ENCODE results near the gene JUP. TPM values are rescaled to one million over a fixed set of nuclear protein-coding genes. Genes with fewer than 3 reads are reported as not detected.

Gene JUP
- total RNA-seq, 1 donor from 2014 or later, result 92.5 TPM

DNA sequence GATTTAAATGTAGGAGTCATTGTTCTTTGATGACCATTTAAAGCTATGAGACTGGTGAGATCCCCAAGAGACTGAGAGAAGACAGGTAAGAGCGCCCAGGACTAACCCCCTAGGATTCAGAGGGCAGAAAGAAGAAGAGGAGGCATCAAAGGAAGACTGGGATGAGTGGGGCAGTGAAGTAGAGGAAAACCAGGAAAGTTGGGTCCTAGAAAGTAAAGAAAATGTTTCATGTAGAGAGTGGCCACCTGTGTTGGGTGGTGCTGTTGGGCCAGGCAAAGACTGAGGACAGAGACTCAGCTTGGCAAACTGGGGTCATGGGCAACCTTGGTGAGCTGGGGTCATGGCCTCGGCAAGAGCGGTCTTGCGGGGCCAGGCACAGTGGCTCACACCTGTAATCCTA is 50.8 kb downstream of the JUP start:
- DNase-seq (no peak), ATAC-seq (no peak)
- TF ChIP-seq, protein P1, sequence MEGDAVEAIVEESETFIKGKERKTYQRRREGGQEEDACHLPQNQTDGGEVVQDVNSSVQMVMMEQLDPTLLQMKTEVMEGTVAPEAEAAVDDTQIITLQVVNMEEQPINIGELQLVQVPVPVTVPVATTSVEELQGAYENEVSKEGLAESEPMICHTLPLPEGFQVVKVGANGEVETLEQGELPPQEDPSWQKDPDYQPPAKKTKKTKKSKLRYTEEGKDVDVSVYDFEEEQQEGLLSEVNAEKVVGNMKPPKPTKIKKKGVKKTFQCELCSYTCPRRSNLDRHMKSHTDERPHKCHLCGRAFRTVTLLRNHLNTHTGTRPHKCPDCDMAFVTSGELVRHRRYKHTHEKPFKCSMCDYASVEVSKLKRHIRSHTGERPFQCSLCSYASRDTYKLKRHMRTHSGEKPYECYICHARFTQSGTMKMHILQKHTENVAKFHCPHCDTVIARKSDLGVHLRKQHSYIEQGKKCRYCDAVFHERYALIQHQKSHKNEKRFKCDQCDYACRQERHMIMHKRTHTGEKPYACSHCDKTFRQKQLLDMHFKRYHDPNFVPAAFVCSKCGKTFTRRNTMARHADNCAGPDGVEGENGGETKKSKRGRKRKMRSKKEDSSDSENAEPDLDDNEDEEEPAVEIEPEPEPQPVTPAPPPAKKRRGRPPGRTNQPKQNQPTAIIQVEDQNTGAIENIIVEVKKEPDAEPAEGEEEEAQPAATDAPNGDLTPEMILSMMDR (IDR thresholded peaks at IDR 0.05), result no peak
- H3K27me3 ChIP-seq (ENCODE audit: low read depth), result peaks cover 63% of the 10 kb centered on the region
- no peak overlapping the region for H3K27ac ChIP-seq
- H3K4me3 ChIP-seq, result no peak overlapping the region
- peaks cover 18% of the 10 kb centered on the region for H3K4me1 ChIP-seq
- no peaks in the 10 kb centered on the region for H3K36me3 ChIP-seq
- no peaks in the 10 kb centered on the region for H3K9me3 ChIP-seq
- intact Hi-C loops (cut with DNase I), result loop anchor here (10.0 kb wide), 1 partner anchor 59 kb away; no protein-coding TSS in a partner anchor

DNA sequence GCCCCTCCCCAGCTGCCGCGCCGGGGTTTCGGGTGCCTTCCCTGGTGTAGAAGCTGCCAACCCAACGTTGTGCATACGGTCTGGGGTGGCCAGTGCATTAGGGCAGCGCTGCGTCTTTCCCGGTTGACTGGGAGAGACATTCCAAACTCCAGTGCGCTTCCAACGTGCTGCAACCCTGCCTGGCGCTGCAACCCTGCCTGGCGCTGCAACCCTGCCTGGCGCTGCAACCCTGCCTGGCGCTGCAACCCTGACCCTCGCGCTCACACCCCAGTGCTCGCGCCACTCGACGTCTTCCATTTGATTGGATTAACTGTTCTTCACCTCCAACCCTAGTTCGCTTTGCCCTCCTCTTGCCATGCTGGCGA is 51.6 kb downstream of the JUP start:
- no peak for DNase-seq
- TF ChIP-seq, protein P1 (IDR thresholded peaks at IDR 0.05), result no peak
- peaks cover 18% of the 10 kb centered on the region for H3K4me1 ChIP-seq
- no peak overlapping the region for H3K27ac ChIP-seq
- no peaks in the 10 kb centered on the region for H3K9me3 ChIP-seq
- ATAC-seq, result peak in 1 of 2 donors; percentile 3
- H3K36me3 ChIP-seq, result no peaks in the 10 kb centered on the region
- intact Hi-C loops (cut with DNase I), result loop anchor here (10.0 kb wide), 1 partner anchor 60 kb away; no protein-coding TSS in a partner anchor
- peak overlapping the region; percentile 53 for H3K4me3 ChIP-seq
- H3K27me3 ChIP-seq (ENCODE audit: low read depth), result peaks cover 63% of the 10 kb centered on the region

DNA sequence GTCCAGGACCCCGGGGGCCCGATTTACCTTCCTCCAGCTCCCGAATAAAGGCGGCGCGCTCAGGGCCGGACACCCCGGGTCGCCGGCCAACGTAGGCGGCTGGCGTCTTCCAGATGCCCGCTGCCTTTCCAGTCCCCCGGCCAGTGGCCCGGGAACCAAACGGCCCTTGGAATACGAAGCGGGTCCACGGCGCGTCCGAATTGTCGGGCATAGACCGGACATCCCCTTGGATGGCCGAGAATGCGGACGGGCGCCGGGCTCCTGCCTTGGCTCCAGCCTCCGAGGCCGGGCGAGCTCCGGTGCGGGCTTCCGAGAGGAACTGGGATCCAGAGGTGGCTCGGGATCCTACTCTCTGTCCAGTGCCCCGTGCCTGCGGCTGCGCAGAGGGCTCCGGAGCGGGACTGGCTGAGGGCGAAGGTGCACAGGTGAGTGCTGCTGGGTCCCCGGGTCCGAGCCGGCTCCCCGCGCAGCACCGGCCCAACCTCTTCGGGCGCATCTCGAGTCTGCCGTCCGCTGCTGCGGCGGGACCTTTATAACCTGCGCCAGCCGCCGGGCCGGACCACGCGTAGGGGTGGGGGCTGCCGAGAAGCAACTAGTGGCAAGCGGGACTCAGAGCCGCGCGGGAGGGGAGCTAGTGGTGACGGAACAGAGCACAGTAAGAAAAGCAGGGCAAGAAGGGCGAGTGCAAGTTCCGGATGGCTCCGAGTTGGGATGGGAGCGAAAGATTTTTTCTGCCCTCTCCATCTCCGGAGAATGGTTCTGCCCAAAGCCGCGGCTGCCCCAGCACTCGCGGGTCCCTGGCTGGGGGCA is 52.2 kb downstream of the JUP start, which contains the start of gene HAP1:
TSS of gene HAP1 (minus strand) at position 505 of the 810 bp plus-strand sequence. CDS start at position 496, 9 bp downstream.
- DNase-seq (no peak), ATAC-seq (peak; percentile 24 to 26)
- H3K27me3 ChIP-seq (ENCODE audit: low read depth), result peaks cover 63% of the 10 kb centered on the region
- H3K4me3 ChIP-seq, result peak within 1 kb of the TSS; percentile 53
- no peaks in the 10 kb centered on the region for H3K9me3 ChIP-seq
- intact Hi-C loops (cut with DNase I), result loop anchor here (10.0 kb wide), 1 partner anchor 60 kb away; no protein-coding TSS in a partner anchor
- TF ChIP-seq, protein P1 (IDR thresholded peaks at IDR 0.05), result no peak
- H3K27ac ChIP-seq, result no peak within 1 kb of the TSS
- H3K36me3 ChIP-seq, result no peaks in the 10 kb centered on the region
- H3K4me1 ChIP-seq, result peaks cover 18% of the 10 kb centered on the region

DNA sequence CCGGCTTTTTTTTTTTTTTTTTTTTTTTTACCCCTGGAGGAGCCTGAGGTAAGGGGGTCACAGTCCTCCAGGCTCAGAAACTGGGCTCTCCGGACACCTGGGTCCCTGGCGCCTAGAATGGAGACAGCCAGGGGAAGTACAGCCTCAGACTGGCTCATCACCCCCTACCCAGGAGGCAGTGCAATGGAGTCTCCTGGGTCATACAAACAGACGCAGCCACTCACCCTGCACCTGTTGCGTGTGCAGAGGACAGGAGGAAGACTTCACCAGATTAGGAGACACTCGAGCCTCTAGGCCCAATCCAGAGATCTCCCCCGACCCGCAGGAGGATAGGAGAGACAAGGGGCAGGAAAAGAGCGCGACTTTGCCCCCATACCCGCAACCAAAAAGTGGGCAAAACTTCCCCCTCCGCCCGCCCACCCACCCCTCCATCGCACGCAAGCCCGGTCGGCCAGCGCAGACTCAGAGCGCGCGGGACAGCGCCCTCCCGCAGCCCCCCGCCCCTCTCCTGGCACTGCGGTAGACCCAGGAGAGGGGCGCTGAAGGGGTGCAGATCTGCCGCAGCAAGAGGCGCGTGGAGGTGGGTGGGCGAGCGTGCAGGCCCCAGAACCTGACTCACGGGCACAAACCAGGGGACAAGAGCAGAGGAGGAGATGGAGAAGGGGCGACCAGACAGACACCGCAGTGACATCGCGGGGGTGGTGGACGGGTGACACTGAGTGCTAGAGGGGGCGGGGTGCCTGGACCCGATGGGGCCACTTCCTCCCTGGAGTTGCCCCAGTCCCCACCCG is 53.0 kb downstream of the JUP start:
- no peaks in the 10 kb centered on the region for H3K36me3 ChIP-seq
- H3K27ac ChIP-seq, result no peak overlapping the region
- peaks cover 18% of the 10 kb centered on the region for H3K4me1 ChIP-seq
- TF ChIP-seq, protein P1 (IDR thresholded peaks at IDR 0.05), result no peak
- DNase-seq (no peak), ATAC-seq (no peak)
- intact Hi-C loops (cut with DNase I), result loop anchor here (10.0 kb wide), 1 partner anchor 61 kb away; no protein-coding TSS in a partner anchor
- H3K9me3 ChIP-seq, result no peaks in the 10 kb centered on the region
- peaks cover 63% of the 10 kb centered on the region for H3K27me3 ChIP-seq (ENCODE audit: low read depth)
- H3K4me3 ChIP-seq, result peak overlapping the region; percentile 53

DNA sequence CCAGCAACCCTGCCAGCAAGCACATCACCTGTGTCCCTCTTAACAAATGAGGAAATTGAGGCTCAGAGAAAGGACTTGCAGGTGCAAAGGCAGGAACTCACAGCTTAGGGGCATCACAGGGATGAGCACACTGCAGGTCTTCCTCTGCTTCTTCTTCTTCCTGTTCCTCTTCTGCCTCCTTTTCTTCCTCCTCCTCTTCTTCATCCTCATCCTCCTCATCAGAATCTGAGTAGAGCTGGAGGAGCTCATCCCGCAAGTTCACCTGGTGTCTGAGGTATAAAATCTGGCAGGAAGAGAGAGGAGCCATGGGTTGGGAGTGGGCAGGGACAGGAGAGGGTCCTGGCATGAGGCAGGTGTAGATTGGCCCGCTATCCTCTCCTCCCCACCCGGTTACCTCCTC is 54.7 kb downstream of the JUP start:
- H3K36me3 ChIP-seq, result no peaks in the 10 kb centered on the region
- no peak overlapping the region for H3K27ac ChIP-seq
- H3K4me1 ChIP-seq, result peaks cover 15% of the 10 kb centered on the region
- TF ChIP-seq, protein P1 (IDR thresholded peaks at IDR 0.05), result no peak
- DNase-seq, result no peak
- peaks cover 52% of the 10 kb centered on the region for H3K27me3 ChIP-seq (ENCODE audit: low read depth)
- H3K9me3 ChIP-seq, result no peaks in the 10 kb centered on the region
- intact Hi-C loops (cut with DNase I), result loop anchor here (10.0 kb wide), 1 partner anchor 63 kb away; no protein-coding TSS in a partner anchor
- no peak for ATAC-seq
- H3K4me3 ChIP-seq, result no peak overlapping the region

Data from lower lobe of right lung (tissue), 2 donors.